ENCODE measurements around the gene NAA50. TPM values are rescaled to one million over a fixed set of nuclear protein-coding genes. Genes with fewer than 3 reads are reported as not detected.
A peak's percentile ranks its signal among the peaks of the same experiment; 100 is the strongest.

Gene NAA50
- total and polyA plus RNA-seq, 2 donors (not counting 3 experiments of a cell fraction or from before 2014, with no cell fraction given), result 53.1 to 160 TPM

DNA sequence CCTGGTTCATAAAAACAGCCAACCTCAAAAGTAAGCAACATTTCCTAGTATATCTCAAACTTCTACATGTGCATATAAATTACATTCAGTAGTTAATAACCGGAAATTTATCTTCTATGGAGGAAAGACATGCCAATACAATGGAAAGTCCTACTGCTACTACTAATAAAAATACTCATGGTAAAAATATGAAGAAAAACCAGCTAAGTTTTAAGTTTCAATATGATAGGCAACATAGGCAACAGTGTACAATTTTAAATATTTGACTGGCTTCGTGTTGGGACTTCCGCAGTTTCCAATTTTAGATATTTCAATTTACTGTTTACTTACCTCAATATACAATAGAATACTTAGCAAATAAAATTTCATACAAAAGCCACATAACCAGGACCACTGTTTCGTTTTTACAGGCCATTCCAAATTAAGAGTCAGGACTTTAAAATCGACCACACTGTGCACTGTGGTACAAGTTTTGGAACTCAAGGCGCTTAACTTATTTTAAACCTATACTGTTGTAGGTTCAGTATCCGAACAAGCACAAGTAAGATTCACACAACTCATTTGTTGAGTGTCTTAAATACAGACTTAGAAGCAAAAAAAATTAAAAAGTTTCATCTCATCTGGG is 2.9 kb downstream of the NAA50 start:
- dilution Hi-C loops (cut with MboI; ENCODE audit: extremely low pct_ligation_motif_present, low sequenced_read_pairs) (no loop called here), intact Hi-C loops (cut with micrococcal nuclease) (no loop called here)
- FAIRE-seq (no peak), DNase-seq (ENCODE audit: low read depth, low spot score) (no peak)
- Histone ChIP-seq H3K4me2 (ENCODE audit: insufficient read depth, low read length) (peak overlapping the region; percentile 95), H3K9ac (replicated peaks; ENCODE audit: extremely low read depth, insufficient read depth, low read length) (peak overlapping the region; percentile 6), H3K9me1 (replicated peaks; ENCODE audit: control insufficient read depth, extremely low read depth, insufficient read depth, low read length) (no peaks in the 10 kb centered on the region), H3K27me3 (ENCODE audit: control insufficient read depth in 2 of 2, insufficient read depth in 2 of 2, low read length in 2 of 2) (no peaks in the 10 kb centered on the region), H3K4me3 (replicated peaks in 1 of 3; ENCODE audit: insufficient read depth in 1 of 3, low read depth in 1 of 3, low read length in 3 of 3) (peak overlapping the region in 1 of 3 experiments; percentile 95), H3K27ac (ENCODE audit: insufficient read depth, low read depth, low read length) (no peak overlapping the region), H3K4me1 (ENCODE audit: control insufficient read depth, extremely low read depth, insufficient read depth, low read length) (peaks cover 30% of the 10 kb centered on the region), H4K20me1 (replicated peaks; ENCODE audit: control insufficient read depth, extremely low read depth, insufficient read depth, low read length) (peaks cover 2% of the 10 kb centered on the region), H3K36me3 (ENCODE audit: control insufficient read depth in 2 of 2, extremely low read depth in 1 of 2, insufficient read depth in 2 of 2, low read length in 2 of 2) (no peaks in the 10 kb centered on the region), H3K79me2 (ENCODE audit: control insufficient read depth, insufficient read depth, low read length) (peaks cover 91% of the 10 kb centered on the region), H3K9me3 (replicated peaks; ENCODE audit: control insufficient read depth, insufficient read depth, low read length) (no peaks in the 10 kb centered on the region), H2AFZ (ENCODE audit: low read depth, low read length) (no peak overlapping the region)
- POLR2A ChIA-PET, result no interaction called here
- TF ChIP-seq FOS (IDR thresholded peaks at IDR 0.05; ENCODE audit: borderline replicate concordance, insufficient read depth, low read length) (no peak), JUN (IDR thresholded peaks at IDR 0.05; ENCODE audit: borderline replicate concordance, insufficient read depth, insufficient read length, low read depth) (no peak), MYC (IDR thresholded peaks at IDR 0.05; ENCODE audit: low read depth, low read length) (no peak), POLR2AphosphoS5 (IDR thresholded peaks at IDR 0.05; ENCODE audit: insufficient read depth, low read depth, low read length) (no peak), GATA2 (IDR thresholded peaks at IDR 0.05; ENCODE audit: insufficient read depth, insufficient read length, low read depth, low read length) (no peak), EZH2 (IDR thresholded peaks at IDR 0.05; ENCODE audit: borderline replicate concordance, low read depth, low read length, severe bottlenecking) (no peak), POLR2A (IDR thresholded peaks at IDR 0.05; ENCODE audit: low read depth, low read length) (no peak)
- TF ChIP-seq, protein P1, sequence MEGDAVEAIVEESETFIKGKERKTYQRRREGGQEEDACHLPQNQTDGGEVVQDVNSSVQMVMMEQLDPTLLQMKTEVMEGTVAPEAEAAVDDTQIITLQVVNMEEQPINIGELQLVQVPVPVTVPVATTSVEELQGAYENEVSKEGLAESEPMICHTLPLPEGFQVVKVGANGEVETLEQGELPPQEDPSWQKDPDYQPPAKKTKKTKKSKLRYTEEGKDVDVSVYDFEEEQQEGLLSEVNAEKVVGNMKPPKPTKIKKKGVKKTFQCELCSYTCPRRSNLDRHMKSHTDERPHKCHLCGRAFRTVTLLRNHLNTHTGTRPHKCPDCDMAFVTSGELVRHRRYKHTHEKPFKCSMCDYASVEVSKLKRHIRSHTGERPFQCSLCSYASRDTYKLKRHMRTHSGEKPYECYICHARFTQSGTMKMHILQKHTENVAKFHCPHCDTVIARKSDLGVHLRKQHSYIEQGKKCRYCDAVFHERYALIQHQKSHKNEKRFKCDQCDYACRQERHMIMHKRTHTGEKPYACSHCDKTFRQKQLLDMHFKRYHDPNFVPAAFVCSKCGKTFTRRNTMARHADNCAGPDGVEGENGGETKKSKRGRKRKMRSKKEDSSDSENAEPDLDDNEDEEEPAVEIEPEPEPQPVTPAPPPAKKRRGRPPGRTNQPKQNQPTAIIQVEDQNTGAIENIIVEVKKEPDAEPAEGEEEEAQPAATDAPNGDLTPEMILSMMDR (IDR thresholded peaks at IDR 0.05; ENCODE audit: extremely low read depth in 1 of 2, insufficient read depth in 1 of 2, low read depth in 1 of 2, low read length in 2 of 2), result no peak
- TF ChIP-seq, protein P2, sequence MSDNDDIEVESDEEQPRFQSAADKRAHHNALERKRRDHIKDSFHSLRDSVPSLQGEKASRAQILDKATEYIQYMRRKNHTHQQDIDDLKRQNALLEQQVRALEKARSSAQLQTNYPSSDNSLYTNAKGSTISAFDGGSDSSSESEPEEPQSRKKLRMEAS (IDR thresholded peaks at IDR 0.05; ENCODE audit: insufficient read depth, insufficient read length), result no peak
- CTCF ChIA-PET, result no interaction called here
- BruUV-seq (replicated peaks), result no TSS peak
